Lower leg skin (tissue), 3 donors: Measurements from ENCODE around the gene SPATA45.

Experiments used
- POLR2A ChIP-seq, 2 donors: fragments of 450-650 bp; IDR thresholded peaks; one replicate each; pipeline ENCODE4 v1.6.1; 2016 to 2017; ENCODE audit warnings: antibody characterized with exemption in 2 of 2, mild to moderate bottlenecking in 1 of 2, moderate library complexity in 1 of 2
- TF ChIP-seq, protein P1 (sequence below), 3 donors: fragments of 450-650 bp; IDR thresholded peaks; one replicate each; pipeline ENCODE4 v1.5.1; 2016; ENCODE audit warnings: antibody characterized with exemption in 3 of 3, mild to moderate bottlenecking in 3 of 3, moderate library complexity in 2 of 3

GRCh38 chr1:212780759-212781158 is 66.7 kb downstream of the SPATA45 start:
- TF ChIP-seq, protein P1, sequence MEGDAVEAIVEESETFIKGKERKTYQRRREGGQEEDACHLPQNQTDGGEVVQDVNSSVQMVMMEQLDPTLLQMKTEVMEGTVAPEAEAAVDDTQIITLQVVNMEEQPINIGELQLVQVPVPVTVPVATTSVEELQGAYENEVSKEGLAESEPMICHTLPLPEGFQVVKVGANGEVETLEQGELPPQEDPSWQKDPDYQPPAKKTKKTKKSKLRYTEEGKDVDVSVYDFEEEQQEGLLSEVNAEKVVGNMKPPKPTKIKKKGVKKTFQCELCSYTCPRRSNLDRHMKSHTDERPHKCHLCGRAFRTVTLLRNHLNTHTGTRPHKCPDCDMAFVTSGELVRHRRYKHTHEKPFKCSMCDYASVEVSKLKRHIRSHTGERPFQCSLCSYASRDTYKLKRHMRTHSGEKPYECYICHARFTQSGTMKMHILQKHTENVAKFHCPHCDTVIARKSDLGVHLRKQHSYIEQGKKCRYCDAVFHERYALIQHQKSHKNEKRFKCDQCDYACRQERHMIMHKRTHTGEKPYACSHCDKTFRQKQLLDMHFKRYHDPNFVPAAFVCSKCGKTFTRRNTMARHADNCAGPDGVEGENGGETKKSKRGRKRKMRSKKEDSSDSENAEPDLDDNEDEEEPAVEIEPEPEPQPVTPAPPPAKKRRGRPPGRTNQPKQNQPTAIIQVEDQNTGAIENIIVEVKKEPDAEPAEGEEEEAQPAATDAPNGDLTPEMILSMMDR (IDR thresholded peaks at IDR 0.05), result no peak
- TF ChIP-seq POLR2A (IDR thresholded peaks at IDR 0.05), result no peak
